HG02973 (cell line): Measurements from ENCODE around the gene RGS2.

Source experiments
- ATAC-seq: cut with Tn5 transposase; IDR thresholded peaks from one replicate; pipeline ENCODE4 v1.9.1; 2021; ENCODE audit warnings: moderate library complexity; ENCODE audit not compliant: unreplicated experiment

The RGS2 gene, protein sequence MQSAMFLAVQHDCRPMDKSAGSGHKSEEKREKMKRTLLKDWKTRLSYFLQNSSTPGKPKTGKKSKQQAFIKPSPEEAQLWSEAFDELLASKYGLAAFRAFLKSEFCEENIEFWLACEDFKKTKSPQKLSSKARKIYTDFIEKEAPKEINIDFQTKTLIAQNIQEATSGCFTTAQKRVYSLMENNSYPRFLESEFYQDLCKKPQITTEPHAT

DNA sequence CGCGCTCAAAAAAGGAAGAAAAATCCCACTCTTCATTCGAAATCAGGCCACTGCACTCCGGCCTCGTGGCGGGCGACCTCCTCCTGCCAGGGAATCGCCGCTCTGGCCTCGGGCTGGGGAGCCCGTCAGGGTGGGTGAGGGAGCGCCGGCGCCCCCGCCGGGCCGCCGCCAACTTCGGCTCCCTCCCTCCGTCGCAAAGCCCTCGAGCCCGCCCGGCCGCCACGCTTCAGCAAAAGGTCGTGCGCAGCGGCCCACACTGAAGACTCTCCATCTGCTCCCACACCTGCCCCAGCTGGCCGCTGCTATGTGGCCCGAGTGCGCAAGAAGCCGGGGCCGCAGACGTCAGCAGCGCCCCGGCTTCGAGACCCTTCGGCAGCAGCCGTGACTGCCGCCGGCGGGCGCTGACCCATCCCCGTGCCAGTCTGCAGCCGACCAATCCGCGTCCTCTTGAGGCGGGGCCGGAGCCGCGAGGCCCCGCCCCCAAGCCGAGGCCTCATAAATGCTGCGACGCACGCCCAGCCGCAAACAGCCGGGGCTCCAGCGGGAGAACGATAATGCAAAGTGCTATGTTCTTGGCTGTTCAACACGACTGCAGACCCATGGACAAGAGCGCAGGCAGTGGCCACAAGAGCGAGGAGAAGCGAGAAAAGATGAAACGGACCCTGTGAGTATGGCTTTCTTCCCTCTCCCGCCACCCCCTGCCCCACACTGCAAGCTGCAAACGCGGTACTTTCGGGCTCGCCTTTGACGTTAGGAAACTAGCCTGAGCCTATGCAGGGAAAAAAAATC, at the start of gene RGS2:
TSS of gene RGS2 (plus strand) at position 522 of the 789 bp plus-strand sequence. CDS start at position 555, 33 bp downstream.
- peak; percentile 81 for ATAC-seq

DNA sequence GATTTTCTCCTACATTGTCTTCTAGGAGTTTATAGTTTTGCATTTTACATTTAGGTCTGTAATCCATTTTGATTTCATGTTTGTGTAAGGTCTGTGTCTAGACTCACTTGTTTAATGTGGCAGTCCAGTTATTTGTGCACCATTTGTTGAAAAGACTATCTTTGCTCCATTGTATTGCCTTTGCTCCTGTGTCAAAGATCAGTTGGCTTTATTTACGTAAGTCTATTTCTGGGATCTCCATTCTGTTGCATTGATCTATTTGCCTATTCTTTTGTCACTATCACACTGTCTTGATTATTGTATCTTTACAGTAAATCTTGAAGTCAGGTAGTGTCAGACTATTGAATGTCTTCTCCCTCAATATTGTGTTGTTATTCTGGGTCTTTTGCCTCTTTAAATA, 49.7 kb upstream of the RGS2 start:
- no peak for ATAC-seq

DNA sequence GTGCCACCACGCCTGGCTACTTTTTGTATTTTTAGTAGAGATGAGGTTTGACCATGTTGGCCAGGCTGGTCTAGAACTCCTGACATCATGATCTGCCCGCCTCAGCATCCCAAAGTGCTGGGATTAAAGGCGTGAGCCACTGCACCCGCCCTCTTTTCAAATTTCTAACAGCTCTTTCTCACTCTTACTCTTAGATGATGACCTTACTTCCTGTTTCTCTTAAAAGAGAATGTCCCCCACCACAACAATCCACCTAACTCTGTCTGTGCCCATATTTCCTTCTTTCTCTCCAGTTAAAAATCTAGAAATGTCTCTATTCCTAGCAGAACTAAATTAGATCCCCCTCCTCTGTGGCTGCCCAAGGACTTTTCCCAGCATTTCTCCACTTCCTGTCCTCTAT, 46.6 kb upstream of the RGS2 start:
- no peak for ATAC-seq

DNA sequence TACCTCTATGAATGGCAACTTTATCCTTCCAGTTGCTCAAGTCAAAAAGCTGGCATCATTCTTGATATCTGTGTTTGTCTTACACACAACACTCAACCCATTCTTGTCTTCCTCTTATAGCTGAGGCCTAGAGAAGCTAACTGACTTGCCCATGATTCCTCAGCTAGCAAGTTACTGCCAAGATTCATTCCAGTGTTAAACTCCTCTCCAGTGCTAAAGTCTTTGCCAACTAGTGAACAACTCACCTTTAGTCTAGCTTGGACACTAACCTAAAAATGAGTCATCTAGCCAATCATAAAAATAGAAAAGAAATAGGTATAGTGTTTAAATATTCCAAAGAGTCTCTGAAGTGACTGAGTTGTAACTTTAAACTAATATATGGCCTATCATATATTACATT, 45.6 kb upstream of the RGS2 start:
- no peak for ATAC-seq

DNA sequence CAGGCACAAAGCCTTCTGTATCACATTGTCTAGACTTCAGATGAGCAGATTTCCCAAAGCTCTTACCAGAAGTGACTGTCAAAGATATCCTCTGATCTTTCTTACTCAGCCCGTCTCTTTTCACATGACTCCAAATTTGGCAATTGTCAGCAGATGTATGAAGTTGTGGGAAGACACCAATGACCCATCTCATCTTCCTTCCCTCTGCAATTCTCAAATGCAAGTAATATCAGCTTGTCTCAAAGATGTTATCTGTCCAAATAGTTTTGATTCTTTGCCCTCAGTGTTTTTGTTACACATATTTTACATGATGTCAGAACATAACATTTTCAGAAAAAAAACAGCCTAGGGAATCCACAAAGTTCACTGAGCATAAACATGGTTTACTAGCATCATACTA, 45.1 kb upstream of the RGS2 start:
- ATAC-seq, result no peak

DNA sequence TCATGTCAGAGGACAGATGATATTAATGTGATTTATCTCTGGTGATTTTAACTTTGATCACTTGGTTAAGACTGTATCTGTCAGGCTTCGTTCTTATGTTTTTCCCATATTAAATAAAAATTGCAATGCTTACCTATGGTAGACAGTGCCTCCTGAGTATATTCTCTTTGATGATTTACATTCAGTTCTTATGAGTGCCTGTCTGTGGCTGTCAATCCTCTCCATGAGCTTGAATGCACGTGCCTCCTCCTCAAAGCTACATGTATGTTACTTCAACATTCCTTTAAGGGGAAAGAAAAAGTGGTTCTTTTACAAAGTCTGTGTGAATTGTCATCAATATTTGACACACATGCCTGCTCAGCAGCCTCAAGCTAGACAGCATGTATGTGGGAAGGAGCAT, 44.2 kb upstream of the RGS2 start:
- ATAC-seq, result no peak

DNA sequence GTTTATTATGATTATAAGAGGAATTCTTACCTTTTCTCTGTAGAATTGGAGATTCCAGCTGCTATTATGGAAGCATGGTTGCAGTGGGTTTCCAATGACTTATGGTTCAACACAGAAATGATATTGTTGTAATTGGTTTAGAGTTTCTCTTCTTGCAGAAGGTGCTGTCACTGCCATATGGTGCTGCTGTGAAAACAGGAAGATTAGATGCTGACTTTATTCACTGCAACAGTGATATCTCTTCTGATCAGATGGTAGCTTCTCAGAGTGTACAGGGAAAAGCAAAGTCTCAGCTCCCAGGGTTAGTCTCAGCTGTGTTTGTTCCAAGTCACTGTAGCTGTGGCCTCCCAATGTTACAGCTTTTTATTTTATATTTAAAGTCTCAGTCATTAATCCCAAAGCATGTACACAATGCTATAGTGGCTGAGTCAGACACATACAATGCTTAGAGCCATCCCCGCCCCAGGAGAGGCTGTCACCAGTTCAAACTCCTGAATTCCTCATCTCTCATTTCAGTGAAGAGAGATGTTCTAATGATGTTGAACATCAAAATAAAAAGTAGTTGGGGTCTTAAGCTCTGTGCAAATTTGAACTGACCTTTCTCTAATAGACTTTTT, 42.7 kb upstream of the RGS2 start:
- ATAC-seq, result no peak

DNA sequence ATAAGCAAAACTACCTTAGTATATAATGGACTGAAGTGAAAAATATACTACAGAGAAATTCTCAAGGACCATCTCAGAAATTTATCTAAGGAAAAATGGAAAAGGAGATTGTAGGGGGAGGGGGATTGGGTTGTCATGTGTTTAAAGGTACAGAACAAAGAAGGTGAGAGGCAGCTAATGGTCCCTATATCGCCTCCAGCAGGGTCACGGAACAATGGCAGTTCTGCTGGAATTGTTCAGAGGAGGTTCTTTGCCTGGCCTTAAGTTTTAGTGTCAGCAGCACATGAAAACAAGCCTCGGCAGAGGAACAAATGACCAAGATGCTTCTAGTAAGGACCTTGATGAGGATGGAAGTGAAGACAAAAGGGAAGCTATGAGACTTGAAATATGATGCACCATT, 42.0 kb upstream of the RGS2 start:
- ATAC-seq, result no peak

DNA sequence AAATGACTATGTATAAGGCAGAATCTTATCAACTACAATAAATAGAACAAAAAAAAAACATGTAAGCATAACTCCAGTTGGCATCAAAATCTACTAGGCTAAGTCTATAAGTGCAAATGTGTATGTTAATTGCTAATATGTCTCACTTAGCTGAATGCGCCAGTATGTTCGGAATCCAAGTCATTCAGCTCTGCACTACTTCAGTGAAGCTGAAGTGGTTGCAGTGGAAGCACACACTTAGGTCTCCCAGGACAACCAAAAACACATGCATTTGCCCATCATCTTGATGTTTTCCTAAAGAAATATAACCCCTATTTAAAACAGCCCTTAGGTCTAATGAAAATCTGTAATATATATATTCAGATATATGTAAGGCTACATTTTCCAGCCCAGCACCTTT, 41.0 kb upstream of the RGS2 start:
- ATAC-seq, result no peak

DNA sequence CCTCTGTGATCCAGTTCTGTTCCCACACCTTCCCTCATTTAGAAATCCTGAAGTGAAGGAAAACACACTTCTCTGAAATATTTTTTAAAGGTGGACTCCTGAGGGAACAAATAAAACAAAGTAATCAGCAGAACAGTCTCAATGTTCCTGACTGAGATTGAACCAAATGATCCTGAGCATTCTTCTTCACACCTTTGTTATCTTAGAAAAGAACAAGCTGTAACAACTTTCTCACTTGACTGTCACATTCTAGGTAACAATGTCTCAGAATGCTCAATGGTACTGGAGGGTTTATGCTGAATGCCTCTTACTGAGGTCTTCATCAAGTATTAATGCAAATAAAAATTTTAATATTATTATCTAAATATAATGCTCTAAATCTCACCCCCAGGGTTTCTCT, 40.4 kb upstream of the RGS2 start:
- no peak for ATAC-seq

DNA sequence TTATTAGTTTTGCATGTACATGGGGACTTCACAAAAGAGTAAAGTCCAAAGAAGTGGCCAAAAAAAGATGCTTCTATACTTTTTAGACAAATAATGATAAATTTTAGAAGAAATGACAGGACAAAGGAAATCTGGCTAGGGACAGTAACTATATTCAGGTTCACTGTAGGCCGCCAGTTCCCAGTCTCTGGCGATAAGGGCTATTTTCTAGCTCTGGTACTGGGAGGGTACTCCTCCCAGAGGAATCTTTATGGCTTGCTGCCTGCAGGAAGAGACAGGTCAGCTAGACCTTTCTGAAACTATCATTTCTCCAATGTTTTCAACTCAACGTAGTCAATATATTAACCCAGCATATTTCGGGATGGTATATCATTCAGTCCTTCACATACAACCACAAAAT, 37.5 kb upstream of the RGS2 start:
- ATAC-seq, result no peak

DNA sequence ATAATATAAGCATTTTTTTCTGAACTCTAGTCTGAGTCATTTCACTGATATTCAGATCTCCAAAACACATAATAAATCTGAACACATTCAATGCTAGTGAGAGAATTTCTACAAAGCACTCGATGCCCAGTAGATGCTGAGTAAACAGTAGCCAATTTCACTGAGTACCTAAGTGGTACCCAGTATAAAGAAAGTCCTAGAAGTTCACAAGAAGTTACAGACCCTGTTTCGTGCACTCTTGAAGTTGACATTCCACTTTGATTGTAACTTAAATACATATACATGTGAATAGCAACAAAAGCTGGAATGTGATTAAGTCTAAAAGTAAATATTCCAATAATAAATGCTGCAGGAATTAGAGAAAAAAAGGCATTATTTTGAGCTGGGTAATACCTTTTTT, 33.2 kb upstream of the RGS2 start:
- ATAC-seq, result no peak

DNA sequence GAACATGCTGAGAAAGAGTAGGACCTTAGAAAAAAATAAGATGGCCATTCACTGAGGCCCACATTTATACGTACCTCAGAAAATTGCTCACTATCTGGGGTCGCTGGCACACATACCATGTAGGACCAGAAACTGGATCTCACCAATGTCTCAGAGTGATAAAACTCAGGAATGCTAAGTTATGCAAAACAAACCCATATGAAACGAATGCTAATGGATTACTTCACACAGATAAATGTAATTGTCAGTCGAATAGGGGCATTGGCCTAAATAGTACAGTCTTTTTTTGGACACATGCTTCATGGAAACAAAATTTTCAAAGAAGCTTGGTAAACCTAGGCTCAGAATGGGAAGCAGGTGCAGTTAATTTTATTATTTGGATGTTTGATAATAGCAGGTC, 32.6 kb upstream of the RGS2 start:
- no peak for ATAC-seq

DNA sequence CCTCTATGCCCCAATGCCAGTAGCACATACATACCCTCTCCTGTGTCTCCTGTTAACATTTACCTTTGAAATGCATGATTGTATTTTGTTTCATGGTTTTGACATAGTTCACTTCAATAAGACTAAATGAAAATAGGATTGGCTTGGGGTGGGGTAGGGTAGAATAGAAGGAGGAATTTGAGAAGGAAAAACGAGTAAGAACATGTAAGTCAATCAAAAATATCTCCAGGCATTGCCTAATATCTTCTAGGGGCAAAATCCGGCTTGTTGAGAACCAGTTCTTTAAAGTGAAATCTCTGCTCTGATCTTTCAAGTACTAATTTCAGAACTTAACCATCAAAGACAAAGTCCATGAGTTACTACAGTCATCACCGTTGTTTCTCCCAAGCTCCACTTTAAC, 31.8 kb upstream of the RGS2 start:
- ATAC-seq, result no peak

DNA sequence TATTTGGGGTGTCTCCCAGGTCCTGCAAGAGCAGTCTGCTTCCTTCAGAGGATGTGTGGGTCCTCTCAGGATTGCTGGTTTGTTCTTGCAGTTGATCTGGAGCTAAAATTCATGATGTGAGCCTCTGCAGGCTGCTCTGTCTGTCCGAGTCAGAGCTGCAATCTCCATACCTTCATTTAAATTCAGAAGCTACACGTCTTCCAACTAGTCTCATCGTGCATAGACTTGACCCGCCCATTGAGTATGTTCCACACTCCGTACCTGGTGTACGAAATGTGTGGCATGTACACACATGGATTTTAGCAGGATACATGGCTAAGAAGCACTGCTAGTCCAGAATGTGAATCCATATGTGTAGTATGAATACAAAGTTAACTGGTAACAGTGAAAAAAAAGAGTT, 25.0 kb upstream of the RGS2 start:
- no peak for ATAC-seq

DNA sequence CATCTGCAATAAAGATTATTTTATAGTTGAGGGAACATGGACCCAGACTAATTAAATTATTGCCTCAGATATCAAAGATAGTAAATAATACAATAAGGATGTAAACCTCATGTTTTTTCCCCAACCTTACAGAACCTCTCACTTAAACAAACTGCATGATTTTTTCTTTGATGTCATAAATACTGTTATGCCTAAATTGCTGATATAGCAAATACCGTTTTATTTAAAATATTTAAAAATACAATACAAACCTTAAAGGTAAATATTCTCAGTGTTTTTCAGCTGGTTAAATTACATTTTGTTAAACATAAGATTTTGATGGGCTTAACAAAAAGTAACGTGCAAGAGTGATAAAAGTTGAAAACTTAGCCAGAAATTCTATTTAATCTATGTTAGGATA, 24.4 kb upstream of the RGS2 start:
- ATAC-seq, result no peak

DNA sequence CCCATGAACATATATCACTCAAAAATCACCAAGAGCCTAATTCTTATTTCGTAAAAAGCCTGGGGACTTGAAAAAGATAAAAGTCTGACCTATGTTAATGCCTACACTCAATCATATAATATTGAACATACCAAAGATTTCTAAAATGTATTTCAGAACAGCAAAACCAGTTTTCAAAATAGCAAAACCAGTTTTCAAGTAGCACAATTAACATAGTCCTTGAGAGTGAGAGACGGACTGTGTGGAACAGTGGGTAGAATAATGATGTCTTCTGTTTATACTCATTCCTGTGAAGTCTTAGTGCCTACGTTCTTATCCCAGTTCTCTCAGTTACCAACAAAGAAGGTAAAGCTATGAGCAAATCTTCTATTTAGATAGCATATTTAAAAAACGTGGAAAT, 22.3 kb upstream of the RGS2 start:
- ATAC-seq, result no peak

DNA sequence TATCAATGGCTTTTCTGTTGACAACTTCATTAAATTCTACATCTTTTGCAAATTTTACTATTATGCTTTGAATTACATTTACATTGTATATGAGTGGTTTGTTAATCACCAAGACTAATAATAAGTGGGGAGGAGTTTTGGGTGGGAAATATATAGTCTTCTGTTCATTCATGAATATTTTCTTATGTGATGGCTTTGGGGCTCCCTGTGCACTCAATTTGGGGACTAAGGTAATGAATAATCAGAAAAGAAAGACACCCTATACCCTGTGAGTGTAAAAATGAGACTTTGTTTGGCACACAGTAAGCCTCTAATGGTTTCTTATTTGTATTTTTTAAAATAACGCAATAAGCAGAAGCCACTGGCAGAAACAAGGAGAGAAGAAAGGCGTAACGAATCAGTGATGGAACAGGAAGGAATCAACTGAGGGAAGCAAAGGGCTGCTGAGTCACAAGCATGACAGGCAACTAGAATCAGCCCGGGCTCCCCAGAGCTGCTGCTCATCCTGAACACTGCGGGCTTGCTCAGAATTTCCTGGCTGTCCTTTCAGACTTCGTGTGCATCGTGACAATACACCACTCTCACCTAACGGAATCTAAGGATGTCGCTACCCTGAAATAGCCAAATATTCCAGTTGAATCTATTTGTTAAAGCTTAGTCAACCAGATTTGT, 20.8 kb upstream of the RGS2 start:
- ATAC-seq, result no peak

DNA sequence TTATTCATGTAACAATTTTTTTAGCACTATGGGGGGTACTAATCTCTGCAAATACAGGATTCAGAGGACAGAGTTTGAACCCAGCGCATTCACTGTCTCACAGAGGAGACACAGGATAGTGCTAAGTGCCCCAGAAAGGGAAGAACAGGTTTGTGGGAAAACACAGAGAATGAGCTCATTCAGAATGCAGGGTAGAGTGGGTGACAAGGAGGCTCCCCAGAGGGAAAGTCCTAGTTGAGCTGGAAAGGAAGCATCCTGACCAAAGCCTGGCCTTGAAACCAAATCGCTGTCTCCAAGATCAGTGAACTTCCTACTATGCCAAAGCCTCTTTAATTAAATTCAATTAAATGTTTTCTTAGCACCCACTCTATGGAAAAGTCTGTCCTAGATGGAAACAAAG, 19.0 kb upstream of the RGS2 start:
- ATAC-seq, result no peak

DNA sequence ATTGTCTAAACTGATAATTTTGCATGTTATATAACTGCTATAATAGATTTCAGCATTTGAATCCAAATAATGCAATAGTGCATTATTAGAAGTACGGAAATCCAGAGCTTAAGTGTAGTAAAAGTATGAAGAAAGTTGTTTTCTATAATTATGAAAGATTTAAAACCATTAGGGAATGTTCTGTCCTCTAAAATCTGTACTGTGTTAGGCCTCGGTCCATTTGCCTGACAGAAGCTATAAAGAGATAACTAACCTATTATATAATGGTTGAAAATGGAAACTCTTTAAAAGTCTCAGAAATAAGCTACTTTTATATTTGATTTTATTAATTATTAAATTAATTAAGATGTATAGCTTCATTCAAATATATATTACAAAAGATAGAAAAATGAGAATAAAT, 16.2 kb upstream of the RGS2 start:
- ATAC-seq, result no peak

DNA sequence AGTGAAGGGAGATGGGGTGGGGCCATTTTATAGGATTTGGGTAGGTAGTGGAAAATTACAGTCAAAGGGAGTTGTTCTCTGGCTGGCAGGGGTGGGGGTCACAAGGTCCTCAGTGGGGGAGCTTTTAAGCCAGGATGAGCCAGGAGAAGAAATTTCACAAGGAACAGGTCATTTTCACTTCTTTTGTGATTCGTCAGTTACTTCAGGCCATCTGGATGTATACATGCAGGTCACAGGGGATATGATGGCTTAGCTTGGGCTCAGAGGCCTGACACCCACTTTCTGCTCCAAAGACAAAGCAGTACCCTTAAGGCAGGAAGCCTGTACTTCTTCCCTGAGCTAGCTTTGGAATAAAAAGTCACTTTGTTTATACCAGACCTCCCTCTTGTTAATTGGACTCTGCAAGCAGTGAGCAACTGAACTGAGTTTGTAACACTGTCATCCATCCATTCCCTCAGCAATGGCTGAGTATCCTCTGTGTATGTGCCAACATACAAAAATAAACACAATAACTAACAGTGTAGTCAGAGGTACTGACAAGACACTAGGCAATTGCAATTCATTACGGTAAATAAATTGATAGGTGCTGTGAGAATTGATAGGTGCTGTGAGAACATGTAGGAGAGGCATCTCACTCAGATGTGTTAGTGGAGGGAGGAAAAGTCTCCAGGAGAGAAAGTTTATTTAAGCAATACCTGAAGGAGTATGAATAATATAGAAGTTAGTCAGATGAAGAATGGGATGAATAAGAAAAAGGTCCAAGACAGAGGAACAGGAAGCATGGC, 14.7 kb upstream of the RGS2 start:
- ATAC-seq, result no peak
